GM23338 (cell line): ENCODE measurements around the gene DPEP3. TPM values are rescaled to one million over a fixed set of nuclear protein-coding genes. Genes with fewer than 3 reads are reported as not detected.

Experiments used
- ATAC-seq: fragments of 200-7000 bp; cut with Tn5 transposase; 3 replicates; pipeline ENCODE4 v1.9.1; 2020
- DNase-seq: peaks from one replicate; pipeline ENCODE4 v3.0.0-alpha.2; 2015; ENCODE audit warnings: low spot score
- H2AFZ ChIP-seq: fragments of 200-600 bp; sonication (generic); 2 replicates; pipeline ENCODE4 v1.8.0; 2016; ENCODE audit warnings: antibody characterized with exemption, mild to moderate bottlenecking, moderate library complexity
- H3F3A ChIP-seq: fragments of 200-600 bp; sonication (generic); replicated peaks from 2 replicates; pipeline ENCODE4 v1.8.0; 2017; ENCODE audit warnings: antibody characterized with exemption, mixed run types, low read depth
- H3K27ac ChIP-seq: fragments of 200-600 bp; sonication (generic); 2 replicates; pipeline ENCODE4 v1.6.1; 2016; ENCODE audit warnings: low read depth
- H3K27me3 ChIP-seq: fragments of 200-600 bp; sonication (generic); 2 replicates; pipeline ENCODE4 v1.8.0; 2016; ENCODE audit warnings: mild to moderate bottlenecking, mixed run types, moderate library complexity; ENCODE audit not compliant: insufficient read depth
- H3K36me3 ChIP-seq: fragments of 200-600 bp; sonication (generic); 2 replicates; pipeline ENCODE4 v1.8.0; 2016; ENCODE audit warnings: mild to moderate bottlenecking; ENCODE audit not compliant: insufficient read depth
- H3K4me1 ChIP-seq: fragments of 200-600 bp; sonication (generic); 2 replicates; pipeline ENCODE4 v1.8.0; 2016; ENCODE audit warnings: mild to moderate bottlenecking, moderate library complexity; ENCODE audit not compliant: insufficient read depth
- H3K4me2 ChIP-seq: fragments of 200-600 bp; sonication (generic); 2 replicates; pipeline ENCODE4 v1.7.1; 2017; ENCODE audit warnings: mixed run types
- H3K4me3 ChIP-seq: fragments of 200-600 bp; sonication (generic); 2 replicates; pipeline ENCODE4 v1.6.1; 2016; ENCODE audit warnings: mixed run types
- H3K79me2 ChIP-seq: fragments of 200-600 bp; sonication (generic); replicated peaks from 2 replicates; pipeline ENCODE4 v1.8.0; 2017; ENCODE audit warnings: mild to moderate bottlenecking; ENCODE audit not compliant: insufficient read depth
- H3K9me2 ChIP-seq: fragments of 200-600 bp; sonication (generic); 2 replicates; pipeline ENCODE4 v1.8.0; 2017; ENCODE audit not compliant: insufficient read depth
- H4K20me1 ChIP-seq: fragments of 200-600 bp; sonication (generic); replicated peaks from 2 replicates; pipeline ENCODE4 v1.8.0; 2017; ENCODE audit warnings: mild to moderate bottlenecking; ENCODE audit not compliant: insufficient read depth
- H3K27ac Mint-ChIP-seq: 2 replicates; pipeline ENCODE4 v1.8.0; 2020; ENCODE audit warnings: inconsistent platforms, mild to moderate bottlenecking, moderate library complexity, mixed read lengths
- H3K27me3 Mint-ChIP-seq: 3 replicates; pipeline ENCODE4 v1.8.0; 2022; ENCODE audit warnings: low read depth, mild to moderate bottlenecking, moderate library complexity, mixed read lengths, inconsistent platforms; ENCODE audit not compliant: insufficient read depth, poor library complexity
- H3K36me3 Mint-ChIP-seq: 3 replicates; pipeline ENCODE4 v1.8.0; 2021; ENCODE audit warnings: low read depth, mild to moderate bottlenecking, inconsistent platforms, moderate library complexity, mixed read lengths
- H3K4me1 Mint-ChIP-seq: 3 replicates; pipeline ENCODE4 v1.8.0; 2020; ENCODE audit warnings: mild to moderate bottlenecking, inconsistent platforms, mixed read lengths
- H3K4me3 Mint-ChIP-seq: 3 replicates; pipeline ENCODE4 v1.8.0; 2021; ENCODE audit warnings: moderate library complexity, mild to moderate bottlenecking, inconsistent platforms, mixed read lengths
- H3K9me3 Mint-ChIP-seq: 3 replicates; pipeline ENCODE4 v1.8.0; 2020; ENCODE audit warnings: moderate library complexity, mild to moderate bottlenecking, inconsistent platforms, mixed read lengths
- CREB1 ChIP-seq: fragments of 250-450 bp; sonication (Bioruptor Pico); IDR thresholded peaks from 2 replicates; pipeline ENCODE4 v1.5.0; 2020; ENCODE audit warnings: low read depth, mild to moderate bottlenecking, moderate library complexity
- CTCF ChIP-seq, 2 experiments: fragments of 200-600 bp in 1 of 2; sonication (generic) in 1 of 2; conservative IDR thresholded peaks; 2 replicates each; pipeline versions ENCODE4 v1.5.1 to v1.6.1; 2016 to 2017; ENCODE audit warnings: antibody characterized with exemption in 2 of 2, low read depth in 2 of 2, mild to moderate bottlenecking in 2 of 2, moderate library complexity in 1 of 2
- ETS1 ChIP-seq: IDR thresholded peaks from 2 replicates; pipeline ENCODE4 v1.6.1; 2016; ENCODE audit warnings: antibody characterized with exemption
- EZH2 ChIP-seq: fragments of 200-600 bp; sonication (generic); IDR thresholded peaks from one replicate; pipeline ENCODE4 v1.8.0; 2017; ENCODE audit warnings: antibody characterized with exemption, mild to moderate bottlenecking, low read depth; ENCODE audit not compliant: unreplicated experiment
- EZH2phosphoT487 ChIP-seq: fragments of 200-600 bp; sonication (generic); IDR thresholded peaks from one replicate; pipeline ENCODE4 v1.8.1; 2018; ENCODE audit warnings: antibody characterized with exemption; ENCODE audit not compliant: unreplicated experiment
- JUNB ChIP-seq: IDR thresholded peaks from one replicate; pipeline ENCODE4 v1.6.1; 2016; ENCODE audit warnings: antibody characterized with exemption; ENCODE audit not compliant: unreplicated experiment
- NANOG ChIP-seq: IDR thresholded peaks from 2 replicates; pipeline ENCODE4 v1.6.1; 2016; ENCODE audit warnings: antibody characterized with exemption, borderline replicate concordance
- POLR2AphosphoS5 ChIP-seq: IDR thresholded peaks from 2 replicates; pipeline ENCODE4 v1.6.1; 2016; ENCODE audit warnings: antibody characterized with exemption, low read depth
- STAT1 ChIP-seq: IDR thresholded peaks from one replicate; pipeline ENCODE4 v1.6.1; 2016; ENCODE audit warnings: antibody characterized with exemption; ENCODE audit not compliant: unreplicated experiment
- ZNF114 ChIP-seq: fragments of 250-450 bp; sonication (Bioruptor Pico); IDR thresholded peaks from 2 replicates; pipeline ENCODE4 v1.5.0; 2020; ENCODE audit warnings: mild to moderate bottlenecking, moderate library complexity
- ZNF331 ChIP-seq: fragments of 250-450 bp; sonication (Bioruptor Pico); IDR thresholded peaks from 2 replicates; pipeline ENCODE4 v1.5.0; 2020; ENCODE audit warnings: low read depth, mild to moderate bottlenecking, moderate library complexity
- polyA plus RNA-seq: library from polyadenylated mRNA; unstranded; fragments of >200 nt; fragmentation: Nextera tagmentation; extraction: Ambion mirVana; gene quantifications from 2 replicates; pipeline ENCODE4 v1.2.1, GENCODE V29; 2016
- total RNA-seq: library from RNA; depleted of rRNA; stranded (reverse); fragments of >200 nt; shearing (Covaris generic); gene quantifications from 2 replicates; pipeline ENCODE4 v1.2.3, GENCODE V29; 2014
- TF ChIP-seq, protein P1 (sequence below): IDR thresholded peaks from one replicate; pipeline ENCODE4 v1.6.1; 2018; ENCODE audit warnings: antibody characterized with exemption; ENCODE audit not compliant: unreplicated experiment
- TF ChIP-seq, protein P2 (sequence below): fragments of 250-450 bp; sonication (Bioruptor Pico); IDR thresholded peaks from 2 replicates; pipeline ENCODE4 v1.5.0; 2020; ENCODE audit warnings: mild to moderate bottlenecking, moderate library complexity

DPEP3 gene
- total and polyA plus RNA-seq, 2 experiments from 2014 or later = 8.8 to 18.4 TPM

GRCh38 chr16:67946128-67946569 is 34.1 kb downstream of the DPEP3 start:
- Histone ChIP-seq H4K20me1 (peaks cover 11% of the 10 kb centered on the region), H3K27ac (no peak overlapping the region), H2AFZ (no peak overlapping the region), H3K9me2 (no peaks in the 10 kb centered on the region), H3K4me2 (no peak overlapping the region), H3F3A (peaks cover 11% of the 10 kb centered on the region), H3K27me3 (no peaks in the 10 kb centered on the region), H3K79me2 (no peaks in the 10 kb centered on the region), H3K4me3 (no peak overlapping the region), H3K36me3 (peaks cover 16% of the 10 kb centered on the region; the same call in 1 of the 2 replicates), H3K4me1 (no peaks in the 10 kb centered on the region)
- Mint-ChIP-seq H3K4me1 (peaks cover 4% of the 10 kb centered on the region; the same call in 2 of the 3 replicates), H3K27ac (no peak overlapping the region), H3K27me3 (peaks cover 5% of the 10 kb centered on the region), H3K4me3 (no peak overlapping the region), H3K36me3 (peaks cover 38% of the 10 kb centered on the region), H3K9me3 (no peaks in the 10 kb centered on the region)
- TF ChIP-seq ETS1 (no peak), EZH2 (no peak), CREB1 (CRISPR knock-in tag) (no peak), CTCF (conservative IDR thresholded peaks at IDR 0.05; ENCODE audit: low read depth in 2 of 2) (no peak), ZNF331 (CRISPR knock-in tag) (no peak), JUNB (no peak), ZNF114 (CRISPR knock-in tag) (no peak), EZH2phosphoT487 (no peak), STAT1 (no peak), NANOG (no peak), POLR2AphosphoS5 (no peak)
- TF ChIP-seq, protein P1, sequence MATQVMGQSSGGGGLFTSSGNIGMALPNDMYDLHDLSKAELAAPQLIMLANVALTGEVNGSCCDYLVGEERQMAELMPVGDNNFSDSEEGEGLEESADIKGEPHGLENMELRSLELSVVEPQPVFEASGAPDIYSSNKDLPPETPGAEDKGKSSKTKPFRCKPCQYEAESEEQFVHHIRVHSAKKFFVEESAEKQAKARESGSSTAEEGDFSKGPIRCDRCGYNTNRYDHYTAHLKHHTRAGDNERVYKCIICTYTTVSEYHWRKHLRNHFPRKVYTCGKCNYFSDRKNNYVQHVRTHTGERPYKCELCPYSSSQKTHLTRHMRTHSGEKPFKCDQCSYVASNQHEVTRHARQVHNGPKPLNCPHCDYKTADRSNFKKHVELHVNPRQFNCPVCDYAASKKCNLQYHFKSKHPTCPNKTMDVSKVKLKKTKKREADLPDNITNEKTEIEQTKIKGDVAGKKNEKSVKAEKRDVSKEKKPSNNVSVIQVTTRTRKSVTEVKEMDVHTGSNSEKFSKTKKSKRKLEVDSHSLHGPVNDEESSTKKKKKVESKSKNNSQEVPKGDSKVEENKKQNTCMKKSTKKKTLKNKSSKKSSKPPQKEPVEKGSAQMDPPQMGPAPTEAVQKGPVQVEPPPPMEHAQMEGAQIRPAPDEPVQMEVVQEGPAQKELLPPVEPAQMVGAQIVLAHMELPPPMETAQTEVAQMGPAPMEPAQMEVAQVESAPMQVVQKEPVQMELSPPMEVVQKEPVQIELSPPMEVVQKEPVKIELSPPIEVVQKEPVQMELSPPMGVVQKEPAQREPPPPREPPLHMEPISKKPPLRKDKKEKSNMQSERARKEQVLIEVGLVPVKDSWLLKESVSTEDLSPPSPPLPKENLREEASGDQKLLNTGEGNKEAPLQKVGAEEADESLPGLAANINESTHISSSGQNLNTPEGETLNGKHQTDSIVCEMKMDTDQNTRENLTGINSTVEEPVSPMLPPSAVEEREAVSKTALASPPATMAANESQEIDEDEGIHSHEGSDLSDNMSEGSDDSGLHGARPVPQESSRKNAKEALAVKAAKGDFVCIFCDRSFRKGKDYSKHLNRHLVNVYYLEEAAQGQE = no peak
- TF ChIP-seq, protein P2, sequence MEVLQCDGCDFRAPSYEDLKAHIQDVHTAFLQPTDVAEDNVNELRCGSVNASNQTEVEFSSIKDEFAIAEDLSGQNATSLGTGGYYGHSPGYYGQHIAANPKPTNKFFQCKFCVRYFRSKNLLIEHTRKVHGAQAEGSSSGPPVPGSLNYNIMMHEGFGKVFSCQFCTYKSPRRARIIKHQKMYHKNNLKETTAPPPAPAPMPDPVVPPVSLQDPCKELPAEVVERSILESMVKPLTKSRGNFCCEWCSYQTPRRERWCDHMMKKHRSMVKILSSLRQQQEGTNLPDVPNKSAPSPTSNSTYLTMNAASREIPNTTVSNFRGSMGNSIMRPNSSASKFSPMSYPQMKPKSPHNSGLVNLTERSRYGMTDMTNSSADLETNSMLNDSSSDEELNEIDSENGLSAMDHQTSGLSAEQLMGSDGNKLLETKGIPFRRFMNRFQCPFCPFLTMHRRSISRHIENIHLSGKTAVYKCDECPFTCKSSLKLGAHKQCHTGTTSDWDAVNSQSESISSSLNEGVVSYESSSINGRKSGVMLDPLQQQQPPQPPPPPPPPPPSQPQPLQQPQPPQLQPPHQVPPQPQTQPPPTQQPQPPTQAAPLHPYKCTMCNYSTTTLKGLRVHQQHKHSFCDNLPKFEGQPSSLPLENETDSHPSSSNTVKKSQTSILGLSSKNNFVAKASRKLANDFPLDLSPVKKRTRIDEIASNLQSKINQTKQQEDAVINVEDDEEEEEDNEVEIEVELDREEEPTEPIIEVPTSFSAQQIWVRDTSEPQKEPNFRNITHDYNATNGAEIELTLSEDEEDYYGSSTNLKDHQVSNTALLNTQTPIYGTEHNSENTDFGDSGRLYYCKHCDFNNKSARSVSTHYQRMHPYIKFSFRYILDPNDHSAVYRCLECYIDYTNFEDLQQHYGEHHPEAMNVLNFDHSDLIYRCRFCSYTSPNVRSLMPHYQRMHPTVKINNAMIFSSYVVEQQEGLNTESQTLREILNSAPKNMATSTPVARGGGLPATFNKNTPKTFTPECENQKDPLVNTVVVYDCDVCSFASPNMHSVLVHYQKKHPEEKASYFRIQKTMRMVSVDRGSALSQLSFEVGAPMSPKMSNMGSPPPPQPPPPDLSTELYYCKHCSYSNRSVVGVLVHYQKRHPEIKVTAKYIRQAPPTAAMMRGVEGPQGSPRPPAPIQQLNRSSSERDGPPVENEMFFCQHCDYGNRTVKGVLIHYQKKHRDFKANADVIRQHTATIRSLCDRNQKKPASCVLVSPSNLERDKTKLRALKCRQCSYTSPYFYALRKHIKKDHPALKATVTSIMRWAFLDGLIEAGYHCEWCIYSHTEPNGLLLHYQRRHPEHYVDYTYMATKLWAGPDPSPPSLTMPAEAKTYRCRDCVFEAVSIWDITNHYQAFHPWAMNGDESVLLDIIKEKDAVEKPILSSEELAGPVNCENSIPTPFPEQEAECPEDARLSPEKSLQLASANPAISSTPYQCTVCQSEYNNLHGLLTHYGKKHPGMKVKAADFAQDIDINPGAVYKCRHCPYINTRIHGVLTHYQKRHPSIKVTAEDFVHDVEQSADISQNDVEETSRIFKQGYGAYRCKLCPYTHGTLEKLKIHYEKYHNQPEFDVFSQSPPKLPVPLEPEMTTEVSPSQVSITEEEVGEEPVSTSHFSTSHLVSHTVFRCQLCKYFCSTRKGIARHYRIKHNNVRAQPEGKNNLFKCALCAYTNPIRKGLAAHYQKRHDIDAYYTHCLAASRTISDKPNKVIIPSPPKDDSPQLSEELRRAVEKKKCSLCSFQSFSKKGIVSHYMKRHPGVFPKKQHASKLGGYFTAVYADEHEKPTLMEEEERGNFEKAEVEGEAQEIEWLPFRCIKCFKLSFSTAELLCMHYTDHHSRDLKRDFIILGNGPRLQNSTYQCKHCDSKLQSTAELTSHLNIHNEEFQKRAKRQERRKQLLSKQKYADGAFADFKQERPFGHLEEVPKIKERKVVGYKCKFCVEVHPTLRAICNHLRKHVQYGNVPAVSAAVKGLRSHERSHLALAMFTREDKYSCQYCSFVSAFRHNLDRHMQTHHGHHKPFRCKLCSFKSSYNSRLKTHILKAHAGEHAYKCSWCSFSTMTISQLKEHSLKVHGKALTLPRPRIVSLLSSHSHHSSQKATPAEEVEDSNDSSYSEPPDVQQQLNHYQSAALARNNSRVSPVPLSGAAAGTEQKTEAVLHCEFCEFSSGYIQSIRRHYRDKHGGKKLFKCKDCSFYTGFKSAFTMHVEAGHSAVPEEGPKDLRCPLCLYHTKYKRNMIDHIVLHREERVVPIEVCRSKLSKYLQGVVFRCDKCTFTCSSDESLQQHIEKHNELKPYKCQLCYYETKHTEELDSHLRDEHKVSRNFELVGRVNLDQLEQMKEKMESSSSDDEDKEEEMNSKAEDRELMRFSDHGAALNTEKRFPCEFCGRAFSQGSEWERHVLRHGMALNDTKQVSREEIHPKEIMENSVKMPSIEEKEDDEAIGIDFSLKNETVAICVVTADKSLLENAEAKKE (CRISPR knock-in tag) = no peak
- DNase-seq (no peak), ATAC-seq (no peak)
